ENCODE measurements around the gene TGFBR3L.
"Not testable (repeated sequence)": the region's sequence is repeated elsewhere in the genome, so short reads cannot be mapped to it uniquely, and the experiment has no call there.

Gene TGFBR3L

DNA sequence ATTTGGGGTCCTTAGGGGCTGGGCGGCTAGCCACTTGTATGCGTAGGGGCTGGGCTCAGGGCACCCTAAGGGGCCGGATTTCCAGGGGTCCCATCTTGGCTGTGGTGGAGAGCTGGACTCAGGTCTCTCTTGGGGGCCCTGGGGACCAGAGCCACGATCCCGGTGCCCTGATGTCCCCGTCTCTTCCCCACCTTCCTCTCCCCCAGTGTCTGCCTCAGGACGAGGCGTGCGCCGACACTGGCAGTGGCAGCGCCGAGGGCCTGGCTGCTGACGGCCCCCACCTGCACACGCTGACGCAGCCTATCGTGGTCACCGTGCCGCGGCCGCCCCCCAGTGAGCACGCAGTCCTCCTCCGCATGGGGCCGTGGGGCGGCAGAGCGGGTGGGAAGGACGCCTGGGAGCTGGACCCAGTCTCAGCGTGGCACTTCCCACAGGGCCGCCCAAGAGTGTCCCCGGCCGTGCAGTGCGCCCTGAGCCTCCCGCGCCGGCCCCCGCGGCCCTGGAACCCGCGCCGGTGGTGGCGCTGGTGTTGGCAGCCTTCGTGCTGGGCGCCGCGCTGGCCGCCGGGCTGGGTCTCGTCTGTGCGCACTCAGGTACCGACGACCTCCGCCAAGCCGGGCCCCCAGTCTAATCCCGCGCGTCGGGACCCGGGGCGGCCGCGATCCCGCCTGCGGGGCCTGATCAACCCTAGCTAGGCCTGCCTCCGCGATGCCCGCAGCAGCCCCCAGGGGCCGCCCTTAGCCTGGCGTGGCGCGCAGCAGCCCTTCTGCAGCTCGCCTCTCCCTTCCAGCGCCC lies 2.8 kb downstream of the TGFBR3L start:
- peak; percentile 51 for DNase-seq (ENCODE audit: low spot score)

DNA sequence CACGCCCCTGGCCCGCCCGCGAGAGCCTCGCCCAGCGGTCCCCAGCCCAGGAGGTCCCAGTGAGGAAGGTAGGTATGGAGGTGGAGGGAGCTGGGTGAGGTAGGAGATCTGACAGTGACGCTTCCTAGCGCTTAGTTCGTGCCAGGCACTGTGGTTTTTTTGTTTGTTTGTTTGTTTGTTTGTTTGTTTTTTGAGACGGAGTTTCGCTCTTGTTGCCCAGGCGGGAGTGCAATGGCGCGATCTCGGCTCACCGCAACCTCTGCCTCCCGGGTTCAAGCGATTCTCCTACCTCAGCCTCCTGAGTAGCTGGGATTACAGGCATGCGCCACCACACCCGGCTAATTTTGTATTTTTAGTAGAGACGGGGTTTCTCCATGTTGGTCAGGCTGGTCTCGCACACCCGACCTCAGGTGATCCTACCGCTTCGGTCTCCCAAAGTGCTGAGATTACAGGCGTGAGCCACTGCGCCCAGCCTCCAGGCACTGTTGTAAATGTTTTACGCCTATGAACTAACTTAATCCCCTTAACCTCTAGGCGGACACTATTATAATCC lies 3.5 kb downstream of the TGFBR3L start:
- DNase-seq (ENCODE audit: low spot score), result not testable (repeated sequence)

DNA sequence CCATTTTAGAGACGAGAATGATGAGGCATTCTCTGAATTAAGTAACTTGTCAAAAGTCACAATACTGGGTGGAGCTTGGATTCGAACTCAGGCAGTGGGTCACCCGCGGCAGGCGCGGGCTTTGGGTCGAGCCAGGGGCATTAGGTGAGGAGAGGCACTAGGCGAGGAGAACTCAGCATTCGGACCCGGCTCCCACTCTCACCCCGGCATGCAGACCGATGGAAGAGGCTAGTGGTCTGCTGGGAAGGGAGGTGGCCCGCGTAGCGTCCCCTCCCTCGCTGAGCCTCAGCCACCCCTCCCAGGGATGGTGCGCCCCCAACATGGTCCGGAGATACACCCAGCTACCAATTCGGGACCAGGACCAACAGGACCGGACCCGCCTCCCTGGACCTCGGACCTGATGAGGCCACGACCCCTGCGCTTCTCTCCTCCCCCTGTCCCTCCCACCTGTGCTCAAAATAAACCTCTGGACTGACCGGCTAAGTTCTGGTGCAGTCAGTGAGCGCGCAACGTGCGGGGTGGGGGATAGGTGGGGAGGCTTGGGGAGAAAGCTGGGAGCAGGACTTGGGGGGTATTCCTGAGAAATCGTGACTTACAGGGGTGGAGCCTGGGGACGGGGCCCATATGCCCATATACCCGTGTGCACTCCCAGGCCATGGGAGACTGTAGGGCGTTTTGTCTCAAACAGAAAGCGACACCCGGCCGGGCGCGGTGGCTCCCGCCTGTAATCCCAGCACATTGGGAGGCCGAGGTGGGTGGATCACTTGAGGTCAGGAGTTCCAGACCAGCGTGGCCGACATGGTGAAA lies 4.2 kb downstream of the TGFBR3L start:
- DNase-seq (ENCODE audit: low spot score), result no peak

DNA sequence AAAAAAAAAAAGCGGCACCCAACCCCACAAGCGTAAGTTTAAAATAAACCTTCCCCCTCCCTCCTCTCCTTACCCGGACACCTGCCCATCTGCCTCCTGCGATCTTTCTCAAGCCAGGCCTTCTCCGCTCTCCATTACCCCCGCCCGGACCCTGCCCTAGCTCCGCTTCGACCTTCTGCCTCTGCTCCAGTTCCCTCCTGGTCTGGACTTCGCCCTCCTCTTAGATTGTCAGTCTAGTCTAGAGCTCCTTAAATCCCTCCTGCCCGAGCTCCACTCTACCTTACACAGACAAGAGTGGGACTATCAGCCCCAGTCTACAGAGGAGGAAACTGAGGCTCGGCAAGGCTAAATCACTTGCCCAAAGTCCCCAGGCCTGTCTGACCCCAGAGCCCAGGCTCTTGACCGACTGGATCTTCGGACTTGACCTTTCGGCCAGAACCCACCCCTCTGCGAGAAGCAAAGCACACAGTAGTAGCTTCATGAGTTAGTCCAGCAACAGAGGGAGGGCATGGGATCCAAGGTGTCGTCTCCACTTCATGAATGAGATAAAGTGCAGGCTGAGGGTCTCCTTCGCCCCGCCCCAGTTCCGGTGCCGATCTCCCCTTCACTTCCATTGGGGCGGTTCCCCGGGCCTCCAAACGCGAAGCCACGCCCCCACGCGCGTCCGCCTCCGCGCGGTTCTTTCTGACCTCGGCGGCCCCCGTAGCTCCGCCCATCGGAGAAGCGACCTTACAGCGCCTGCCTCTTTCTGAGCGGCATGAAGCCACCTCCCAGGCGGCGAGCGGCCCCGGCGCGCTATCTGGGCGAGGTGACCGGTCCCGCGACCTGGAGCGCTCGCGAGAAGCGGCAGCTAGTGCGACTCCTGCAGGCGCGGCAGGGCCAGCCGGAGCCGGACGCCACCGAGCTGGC lies 5.2 kb downstream of the TGFBR3L start, which contains the start of gene SNAPC2:
TSS of gene SNAPC2 (plus strand) at position 729 of the 909 bp plus-strand sequence. CDS start at position 758, 29 bp downstream.
- peak; percentile 96 for DNase-seq (ENCODE audit: low spot score)

DNA sequence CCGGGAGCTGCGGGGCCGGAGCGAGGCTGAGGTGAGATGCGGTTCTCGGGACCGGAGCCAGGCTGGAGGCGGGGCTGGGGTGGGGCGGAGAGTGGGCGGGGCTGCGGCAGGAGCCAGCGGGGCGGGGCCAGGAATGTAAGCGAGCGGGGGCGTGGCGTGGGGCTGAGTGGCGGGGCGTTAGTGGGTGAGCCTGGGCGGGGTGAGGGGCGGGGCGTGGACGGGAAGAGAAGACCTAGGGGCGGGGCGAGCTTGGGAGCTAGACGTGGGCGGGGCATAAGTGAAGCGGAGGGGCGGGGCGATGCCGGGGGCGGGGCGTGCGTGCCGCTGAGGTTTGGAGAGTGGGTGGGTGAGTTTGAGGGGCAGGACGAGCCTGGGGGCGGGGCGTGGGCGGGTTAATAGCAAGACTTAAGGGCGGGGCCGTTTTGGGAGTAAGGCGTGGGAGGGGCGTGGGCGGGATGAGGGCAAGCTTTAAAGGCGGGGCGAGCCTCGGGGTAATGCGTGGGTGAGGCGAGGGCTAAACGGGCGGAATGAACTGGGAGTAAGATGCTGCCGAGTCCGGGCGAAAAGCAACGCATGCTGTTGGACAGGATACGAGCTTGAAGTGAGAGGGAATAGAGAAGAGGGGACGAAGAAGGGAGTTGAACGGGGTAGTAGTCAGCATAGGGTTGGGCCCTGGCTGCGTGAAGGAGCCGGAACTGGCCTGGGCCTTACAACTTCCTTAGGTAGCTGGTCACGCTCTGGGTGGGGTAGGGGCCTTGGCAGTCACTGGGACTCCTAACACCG lies 6.1 kb downstream of the TGFBR3L start:
- DNase-seq (ENCODE audit: low spot score), result peak; percentile 99

- no peak for DNase-seq (ENCODE audit: low spot score)
Measured at GRCh38 chr19:7921302-7921966, 6.8 kb downstream of the TGFBR3L start.

GRCh38 chr19:7921967-7922835 lies 7.6 kb downstream of the TGFBR3L start:
- no peak for DNase-seq (ENCODE audit: low spot score)

- no peak for DNase-seq (ENCODE audit: low spot score)
Measured at GRCh38 chr19:7922836-7923195, 8.2 kb downstream of the TGFBR3L start.

DNA sequence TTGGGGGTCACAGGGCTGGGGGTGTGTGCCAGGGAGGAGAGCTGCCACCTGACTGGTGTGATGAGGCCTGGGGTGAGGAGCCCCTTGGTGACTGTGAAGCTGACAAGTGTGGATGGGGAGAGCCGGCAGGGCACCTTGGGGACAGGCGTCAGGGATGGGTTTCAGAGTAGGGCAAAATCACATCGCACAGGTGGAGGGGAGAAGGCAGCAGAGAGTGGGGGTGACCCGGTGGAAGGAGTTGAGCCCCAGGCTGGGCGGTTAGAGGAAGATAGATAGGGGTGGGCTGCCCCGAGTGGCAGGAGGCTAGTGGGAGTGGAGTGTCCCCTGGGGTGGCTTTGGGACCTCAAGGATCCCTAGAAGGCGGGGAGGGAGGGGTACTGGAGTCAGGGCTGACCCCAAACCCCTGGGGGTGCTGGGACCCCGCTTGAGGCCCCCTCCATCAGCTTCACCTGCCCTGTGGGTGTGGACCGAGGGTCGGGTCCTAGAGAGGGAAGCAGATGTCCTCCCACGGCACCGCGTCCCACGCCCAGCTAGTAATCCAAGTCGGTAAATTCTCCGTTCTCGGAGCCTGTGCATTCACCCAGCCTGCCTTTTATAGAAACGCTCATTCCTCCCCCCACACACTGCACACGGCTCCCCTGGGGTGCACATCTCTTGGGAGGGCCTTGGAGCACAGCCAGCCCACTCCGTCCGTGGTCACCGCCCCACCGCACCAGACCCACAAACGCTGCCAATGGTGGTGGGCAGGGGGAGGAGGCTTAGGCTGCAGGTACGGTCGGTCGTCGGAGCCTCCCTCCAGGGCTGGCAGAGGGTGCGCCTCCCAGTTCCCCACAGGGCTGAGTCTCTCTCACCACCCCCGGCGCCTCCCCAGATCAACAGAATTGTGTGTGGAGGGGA lies 8.9 kb downstream of the TGFBR3L start:
- no peak for DNase-seq (ENCODE audit: low spot score)

DNA sequence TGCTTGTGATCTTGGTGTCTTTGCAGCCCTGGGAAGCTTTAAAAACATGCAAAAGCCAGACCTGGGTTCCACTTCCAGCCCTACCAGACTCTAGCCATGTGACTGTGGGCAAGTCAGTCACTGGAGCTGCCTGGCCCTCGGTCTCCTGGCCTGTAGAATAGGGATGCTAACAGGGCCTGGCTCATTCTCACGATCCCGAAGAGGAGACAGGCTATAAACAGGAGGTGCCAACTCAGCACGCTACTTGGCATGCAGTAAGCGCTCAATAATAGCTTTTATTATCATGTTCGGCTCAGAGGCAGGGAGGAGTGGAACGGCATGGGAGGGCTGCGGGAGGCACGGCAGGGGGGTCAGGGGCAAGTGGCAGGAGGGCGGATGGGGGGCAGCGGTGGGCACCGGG lies 9.6 kb downstream of the TGFBR3L start:
- no peak for DNase-seq (ENCODE audit: low spot score)

DNA sequence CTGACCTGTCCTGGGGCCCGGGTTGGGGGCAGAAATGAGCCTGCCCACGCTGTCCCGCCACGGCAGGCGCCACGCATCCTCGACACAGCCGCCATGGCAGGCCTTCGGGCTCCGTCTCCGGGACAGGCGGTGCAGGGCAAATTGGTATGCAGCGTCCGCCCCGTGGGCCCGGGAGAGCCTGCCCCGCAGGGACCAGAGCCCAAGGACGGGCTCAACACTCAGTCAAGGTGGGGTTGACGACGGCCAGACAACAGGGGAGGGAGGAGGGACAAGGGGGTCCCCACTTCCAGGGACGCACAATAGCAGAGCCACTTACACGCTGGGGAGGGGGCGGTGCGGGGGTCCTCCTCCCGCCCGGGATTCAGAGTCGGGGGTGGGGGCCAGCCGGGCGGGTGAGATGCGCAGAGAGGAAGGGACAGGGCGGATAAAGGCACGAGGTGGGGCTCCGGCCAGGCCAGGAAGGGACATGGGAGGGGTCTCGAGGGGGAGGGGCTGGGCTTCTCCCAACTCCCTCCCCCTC lies 10.1 kb downstream of the TGFBR3L start:
- no peak for DNase-seq (ENCODE audit: low spot score)

- DNase-seq (ENCODE audit: low spot score), result peak; percentile 80
Measured at GRCh38 chr19:7925171-7925851, 10.7 kb downstream of the TGFBR3L start.

GRCh38 chr19:7926021-7926726 lies 11.5 kb downstream of the TGFBR3L start, which contains the start of gene CTXN1:
Gene CTXN1, minus strand, starts transcription at chr19:7926135. Its CDS starts 597 bp downstream, at chr19:7925538.
- peak; percentile 72 for DNase-seq (ENCODE audit: low spot score)

- DNase-seq (ENCODE audit: low spot score), result no peak
Measured at GRCh38 chr19:7926727-7927604, 12.3 kb downstream of the TGFBR3L start.

DNA sequence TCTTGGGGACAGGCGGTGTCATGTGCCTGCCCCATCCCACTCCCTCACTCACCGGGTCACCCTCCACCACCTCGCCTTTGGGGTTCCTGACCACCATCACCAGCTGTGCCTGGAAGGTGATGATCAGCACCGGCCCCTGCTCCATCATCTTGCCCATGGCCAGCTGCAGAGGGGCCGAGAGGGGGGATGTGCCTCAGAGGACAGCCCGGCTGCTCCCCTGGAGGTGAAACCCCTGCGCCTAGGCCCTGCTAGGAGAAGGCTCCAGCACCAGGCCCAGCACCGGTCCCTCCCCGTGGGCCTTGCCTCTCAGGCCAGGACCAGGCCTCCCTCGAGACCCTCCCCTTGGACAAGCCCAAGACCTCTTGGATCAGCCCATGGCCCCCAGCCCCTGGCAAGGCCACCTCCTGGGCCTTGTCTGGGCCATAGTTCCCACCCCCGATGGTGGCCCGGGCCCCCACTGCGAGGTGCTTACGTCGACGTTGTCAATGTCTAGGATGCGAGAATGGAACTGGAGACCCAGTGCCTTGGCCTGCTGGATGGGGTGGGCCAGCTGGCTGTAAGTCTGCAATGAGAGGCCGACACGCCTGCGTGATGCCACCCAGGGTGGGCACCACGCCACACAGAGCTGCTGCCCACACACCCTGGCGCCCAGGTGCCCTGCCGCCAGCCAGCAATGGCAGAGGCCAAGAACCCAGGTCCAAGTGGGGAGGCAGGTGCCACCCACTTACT lies 13.1 kb downstream of the TGFBR3L start:
- DNase-seq (ENCODE audit: low spot score), result no peak
